Stimulated activated CD8-positive, alpha-beta memory T cell treated with anti-CD3 and anti-CD28 coated beads, Interleukin-15, amount 100 ng/mL, for 4 hours (primary cell): ENCODE results near the gene SYCE1L.
"Not testable (repeated sequence)": the region's sequence is repeated elsewhere in the genome, so short reads cannot be mapped to it uniquely, and the experiment has no call there.

Source experiments
- DNase-seq, 2 donors: peaks; one replicate each; pipeline ENCODE4 v3.0.0-alpha.2; 2020; ENCODE audit warnings: low read depth in 2 of 2

Gene SYCE1L, protein sequence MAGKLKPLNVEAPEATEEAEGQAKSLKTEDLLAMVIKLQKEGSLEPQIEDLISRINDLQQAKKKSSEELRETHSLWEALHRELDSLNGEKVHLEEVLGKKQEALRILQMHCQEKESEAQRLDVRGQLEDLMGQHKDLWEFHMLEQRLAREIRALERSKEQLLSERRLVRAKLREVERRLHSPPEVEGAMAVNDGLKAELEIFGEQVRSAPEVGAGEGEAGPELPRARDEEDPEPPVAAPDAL

DNA sequence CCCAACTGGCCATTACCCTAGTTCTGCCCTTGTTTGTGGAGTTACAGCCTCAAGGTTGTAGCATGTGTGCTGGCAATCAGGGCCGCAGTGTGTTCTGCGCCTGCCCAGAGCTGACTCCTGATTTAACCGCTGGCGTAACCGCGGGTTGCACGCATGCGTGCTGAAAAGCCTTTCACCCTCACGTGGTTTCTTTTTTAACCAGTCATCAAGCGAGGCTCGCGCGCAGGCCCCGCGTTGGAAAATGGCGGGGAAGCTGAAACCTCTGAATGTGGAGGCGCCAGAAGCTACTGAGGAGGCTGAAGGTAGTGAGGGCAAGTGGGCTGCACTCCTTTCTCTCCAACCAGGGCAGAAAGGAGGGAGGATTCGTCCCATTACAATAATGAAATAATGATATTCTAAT, at the start of gene SYCE1L:
TSS of gene SYCE1L (plus strand) at position 198 of the 400 bp plus-strand sequence. CDS start at position 242, 44 bp downstream.
- DNase-seq = no peak

DNA sequence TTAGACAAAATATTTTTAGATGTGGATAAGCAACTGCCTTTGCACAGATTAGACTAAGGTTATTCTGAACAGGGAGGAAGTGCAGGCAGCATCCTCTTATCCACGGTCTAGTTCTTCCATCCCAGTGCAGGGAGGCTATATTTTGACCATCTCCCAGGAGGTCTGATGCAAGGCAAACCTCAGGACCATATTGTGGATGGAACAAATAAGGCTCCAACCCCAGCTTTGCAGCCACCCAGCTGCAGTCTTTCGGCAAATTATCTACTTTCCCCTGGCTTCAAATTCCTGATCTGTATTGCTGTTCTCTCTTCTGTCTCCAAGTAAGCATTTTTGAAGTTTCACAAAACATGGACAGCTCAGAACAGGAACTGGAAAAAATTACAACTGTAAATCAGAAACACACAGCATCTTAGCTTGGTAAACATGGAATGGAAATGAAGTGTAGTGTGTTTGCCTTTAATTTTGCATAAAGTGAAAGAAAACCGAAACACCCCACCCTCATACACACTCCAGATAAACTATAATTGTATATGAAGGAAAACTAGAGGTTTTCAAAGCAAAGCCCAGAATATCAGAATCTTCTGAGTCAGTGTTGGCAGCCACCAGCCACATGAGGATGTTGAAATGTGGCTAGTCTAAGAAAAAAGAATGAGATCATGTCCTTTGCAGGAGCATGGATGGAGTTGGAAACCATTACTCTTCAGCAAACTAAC, 41.7 kb upstream of the SYCE1L start:
- DNase-seq = no peak

DNA sequence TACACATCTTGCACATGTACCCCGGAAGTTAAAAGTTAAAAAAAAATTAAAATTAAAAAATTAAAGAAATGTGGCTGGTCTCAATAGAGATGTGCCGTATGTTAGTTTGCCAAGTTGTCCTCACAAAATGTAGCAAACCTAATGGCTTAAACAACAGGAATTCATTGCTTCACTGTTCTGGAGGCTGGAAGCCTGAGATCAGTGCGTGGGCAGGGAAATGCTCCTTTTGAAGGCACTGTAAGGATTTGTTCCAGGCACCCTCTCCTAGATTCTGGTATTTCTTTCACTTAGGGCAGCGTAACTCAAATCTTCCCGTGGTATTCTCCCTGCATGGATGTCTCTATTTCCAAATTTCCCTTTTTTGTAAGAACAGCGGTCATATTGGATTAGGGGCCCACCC, 40.9 kb upstream of the SYCE1L start:
- no peak for DNase-seq

DNA sequence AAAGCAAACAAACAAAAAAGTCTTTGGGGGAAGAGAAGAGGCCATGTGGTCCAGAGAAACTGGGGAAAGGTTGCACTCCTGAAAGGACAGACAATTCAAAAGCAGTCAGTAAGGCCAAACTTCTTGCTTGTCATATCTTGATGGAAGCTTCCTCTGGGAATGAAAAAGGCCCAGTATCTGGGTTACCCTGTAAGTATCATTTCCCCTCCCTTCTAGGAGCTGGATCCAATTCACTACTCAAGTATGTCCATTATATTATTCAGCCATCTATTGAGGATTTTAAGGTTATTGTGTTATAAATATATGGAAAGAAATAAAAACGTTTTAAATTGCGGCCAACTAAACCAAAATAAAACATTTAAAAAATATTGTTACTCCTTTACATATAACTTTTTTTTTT, 34.2 kb upstream of the SYCE1L start:
- no peak for DNase-seq

DNA sequence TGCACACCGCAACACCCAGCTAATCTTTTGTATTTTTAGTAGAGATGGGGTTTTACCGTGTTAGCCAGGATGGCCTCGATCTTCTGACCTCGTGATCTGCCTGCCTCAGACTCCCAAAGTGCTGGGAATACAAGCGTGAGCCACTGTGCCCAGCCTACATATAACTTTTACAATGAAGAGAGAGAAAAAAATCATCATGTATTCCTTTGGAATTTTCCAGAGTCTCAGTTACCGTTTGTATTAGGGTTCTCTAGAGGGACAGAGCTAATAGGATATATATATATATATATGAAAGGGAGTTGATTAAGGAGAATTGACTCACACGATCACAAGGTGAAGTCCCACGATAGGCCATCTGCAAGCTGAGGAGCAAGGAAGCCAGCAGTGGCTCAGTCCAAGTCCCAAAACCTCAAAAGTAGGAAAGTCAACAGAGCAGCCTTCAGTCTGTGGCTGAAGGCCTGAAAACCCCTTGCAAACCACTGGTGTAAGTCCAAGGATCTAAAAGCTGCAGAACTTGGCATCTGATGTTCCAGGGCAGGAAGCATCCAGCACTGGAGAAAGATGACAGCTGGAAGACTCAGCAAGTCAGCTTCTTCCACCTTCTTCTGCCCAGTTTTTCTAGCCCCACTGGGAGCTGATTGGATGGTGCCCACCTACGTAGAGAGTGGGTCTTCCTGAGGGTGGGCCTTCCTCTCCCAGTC, 33.5 kb upstream of the SYCE1L start:
- not testable (repeated sequence) for DNase-seq

- no peak for DNase-seq
These were observed 32.5 kb upstream of the SYCE1L start for GRCh38 chr16:77166726-77167125.

- DNase-seq = no peak
These were observed 30.3 kb upstream of the SYCE1L start for GRCh38 chr16:77168901-77169300.

GRCh38 chr16:77169650-77170236, 29.5 kb upstream of the SYCE1L start:
- DNase-seq = no peak

DNA sequence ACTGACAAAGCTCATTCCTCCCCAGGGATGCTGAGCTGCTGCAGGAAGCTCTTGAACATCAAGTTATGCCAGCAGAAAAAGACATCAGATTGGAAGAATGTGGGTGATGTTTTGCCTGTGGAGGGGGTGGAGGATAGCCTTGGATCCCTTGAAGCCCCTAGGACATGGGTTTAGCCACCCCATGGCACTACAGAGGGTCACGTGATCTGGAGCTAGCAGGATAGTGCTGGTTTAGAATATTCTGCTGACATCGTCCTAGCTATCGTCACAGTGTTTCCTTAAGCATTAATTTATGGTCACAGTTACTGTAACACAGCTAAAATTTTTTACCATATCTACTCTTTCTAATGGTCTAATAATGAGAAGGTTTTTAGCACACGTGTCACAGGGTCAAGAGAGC, 28.4 kb upstream of the SYCE1L start:
- DNase-seq = no peak

DNA sequence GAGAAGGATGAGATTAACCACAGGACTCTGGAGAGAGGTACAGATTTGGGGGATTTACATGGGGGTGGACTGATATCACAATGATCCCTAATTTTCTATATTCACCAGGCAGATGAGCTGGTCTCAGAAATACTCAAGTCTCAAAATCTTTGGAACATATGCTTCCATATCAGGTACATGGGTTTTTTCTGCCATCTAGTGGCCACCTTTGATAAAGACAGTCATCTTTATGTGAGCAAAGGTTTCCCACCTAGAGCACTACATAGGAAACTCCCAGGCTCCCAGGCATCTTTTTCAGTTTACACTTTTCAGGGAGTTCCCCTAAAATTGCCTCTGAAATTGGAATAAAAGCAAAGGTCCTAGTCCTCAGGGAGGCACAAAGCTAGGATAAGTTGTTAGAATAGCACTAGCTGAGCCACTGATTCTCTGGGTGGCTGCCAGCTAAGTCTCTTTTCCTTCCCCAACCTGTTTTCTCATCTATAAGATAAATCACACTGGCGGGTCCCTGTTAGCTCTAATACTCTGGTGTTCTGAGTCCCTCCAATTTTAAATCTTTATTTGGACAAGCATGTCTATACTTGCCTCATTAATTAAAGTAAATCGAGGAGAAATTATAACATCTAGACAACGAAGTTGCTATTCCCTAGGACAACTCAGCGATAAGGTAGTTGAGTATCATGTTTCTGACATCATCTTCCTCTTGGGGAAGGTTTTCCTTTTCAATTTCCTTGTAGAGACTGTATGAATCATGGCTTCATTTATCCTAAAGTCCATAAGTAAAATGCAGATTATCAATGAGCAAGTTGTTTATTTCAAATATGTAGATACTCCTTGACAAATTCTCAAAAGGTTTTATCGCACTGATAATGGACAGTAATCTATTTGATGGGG, 27.2 kb upstream of the SYCE1L start:
- no peak for DNase-seq

GRCh38 chr16:77172951-77173350, 26.3 kb upstream of the SYCE1L start:
- no peak for DNase-seq

DNA sequence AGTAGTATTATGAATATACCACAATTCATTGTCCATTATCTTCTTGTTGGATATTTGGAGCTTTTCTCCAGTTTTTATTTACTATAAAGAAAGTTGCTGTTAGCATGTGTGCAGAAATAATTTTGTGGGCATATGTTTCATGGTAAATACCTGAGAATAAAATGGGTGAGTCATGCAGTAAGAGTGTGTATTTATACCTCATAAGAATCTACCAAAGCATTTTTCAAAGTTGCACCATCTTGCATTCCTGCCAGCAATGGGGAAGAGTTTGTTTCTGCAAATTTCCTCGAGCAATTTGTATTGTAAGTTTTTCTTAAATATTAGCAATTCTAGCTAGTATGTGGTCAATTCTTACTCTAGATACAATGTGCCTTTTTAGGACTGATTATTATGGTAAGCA, 16.1 kb upstream of the SYCE1L start:
- DNase-seq = no peak

DNA sequence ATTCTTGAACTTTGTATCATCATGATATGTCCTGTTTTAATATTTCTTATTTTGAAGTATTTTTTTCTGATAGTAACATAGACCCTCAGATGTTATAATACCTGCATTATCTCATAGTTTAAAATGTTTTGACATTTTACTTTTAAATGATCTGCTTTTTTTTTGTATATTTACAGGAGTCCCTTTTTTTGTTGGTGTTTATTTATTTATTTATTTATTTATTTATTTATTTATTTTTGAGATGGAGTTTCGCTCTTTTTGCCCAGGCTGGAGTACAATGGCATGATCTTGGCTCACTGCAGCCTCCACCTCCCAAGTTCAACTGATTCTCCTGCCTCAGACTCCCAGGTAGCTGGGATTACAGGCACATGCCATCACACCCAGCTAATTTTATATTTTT, 12.9 kb upstream of the SYCE1L start:
- not testable (repeated sequence) for DNase-seq

DNA sequence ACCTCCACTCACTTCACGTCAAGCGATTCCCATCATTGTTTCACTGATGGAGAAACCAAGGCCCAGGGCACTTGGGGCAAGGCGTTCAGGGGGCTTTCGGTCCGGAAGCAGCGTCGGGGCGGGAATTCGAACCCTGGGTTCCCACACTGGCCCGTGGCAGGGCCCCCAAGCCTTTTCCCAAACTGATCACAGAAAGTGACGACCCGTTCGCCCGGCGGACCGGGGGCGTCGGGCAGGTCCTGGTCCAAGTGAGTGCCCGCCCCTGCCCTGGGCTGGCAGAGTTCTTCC, 9.1 kb upstream of the SYCE1L start:
- DNase-seq = no peak

DNA sequence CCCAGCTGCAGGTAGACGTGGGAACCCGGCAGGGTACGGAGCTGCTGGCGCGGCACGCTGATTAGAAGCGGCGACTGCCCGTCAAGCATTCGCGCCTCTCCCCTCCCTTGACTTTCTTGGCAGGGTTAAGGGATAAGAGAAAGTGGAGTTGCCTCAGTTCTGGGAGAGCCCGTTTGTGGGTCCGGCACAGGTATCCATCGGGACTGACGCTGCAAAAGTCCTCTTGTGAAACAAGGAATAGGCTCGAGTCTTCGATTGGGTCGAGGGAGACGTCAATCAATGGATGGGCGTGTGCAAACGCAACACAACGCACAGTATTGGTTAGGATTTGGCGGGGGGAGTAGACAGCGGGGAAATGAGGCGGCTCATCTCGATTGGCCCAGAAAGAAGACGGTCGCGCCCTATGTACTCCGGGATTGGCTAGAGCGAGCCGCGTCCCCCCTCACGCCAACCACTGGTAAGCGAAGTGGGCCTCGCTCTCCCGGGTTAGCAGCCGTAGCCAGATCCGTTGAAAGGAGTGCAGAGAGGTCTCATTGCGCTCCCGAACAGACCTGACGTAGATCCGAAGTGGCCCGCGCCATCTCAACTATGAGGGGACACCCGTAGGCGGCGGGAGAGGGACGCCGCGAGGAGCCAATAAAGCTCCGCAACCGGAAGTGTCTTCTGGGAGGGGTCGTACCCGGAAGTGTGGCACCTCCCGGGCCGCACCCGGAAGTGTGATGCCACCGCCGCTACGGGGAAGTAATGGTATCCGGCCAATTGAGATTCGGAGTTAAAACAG, 8.5 kb upstream of the SYCE1L start, which contains the start of gene MON1B:
TSS of gene MON1B (plus strand) at position 713 of the 781 bp plus-strand sequence. CDS start 296 bp downstream, outside the sequence.
- peak; percentile 86 to 90 for DNase-seq

- peak in 1 of 2 donors; percentile 17 for DNase-seq
These were observed 7.8 kb upstream of the SYCE1L start for GRCh38 chr16:77191259-77191969.

GRCh38 chr16:77193377-77193776, 5.8 kb upstream of the SYCE1L start:
- DNase-seq = no peak

DNA sequence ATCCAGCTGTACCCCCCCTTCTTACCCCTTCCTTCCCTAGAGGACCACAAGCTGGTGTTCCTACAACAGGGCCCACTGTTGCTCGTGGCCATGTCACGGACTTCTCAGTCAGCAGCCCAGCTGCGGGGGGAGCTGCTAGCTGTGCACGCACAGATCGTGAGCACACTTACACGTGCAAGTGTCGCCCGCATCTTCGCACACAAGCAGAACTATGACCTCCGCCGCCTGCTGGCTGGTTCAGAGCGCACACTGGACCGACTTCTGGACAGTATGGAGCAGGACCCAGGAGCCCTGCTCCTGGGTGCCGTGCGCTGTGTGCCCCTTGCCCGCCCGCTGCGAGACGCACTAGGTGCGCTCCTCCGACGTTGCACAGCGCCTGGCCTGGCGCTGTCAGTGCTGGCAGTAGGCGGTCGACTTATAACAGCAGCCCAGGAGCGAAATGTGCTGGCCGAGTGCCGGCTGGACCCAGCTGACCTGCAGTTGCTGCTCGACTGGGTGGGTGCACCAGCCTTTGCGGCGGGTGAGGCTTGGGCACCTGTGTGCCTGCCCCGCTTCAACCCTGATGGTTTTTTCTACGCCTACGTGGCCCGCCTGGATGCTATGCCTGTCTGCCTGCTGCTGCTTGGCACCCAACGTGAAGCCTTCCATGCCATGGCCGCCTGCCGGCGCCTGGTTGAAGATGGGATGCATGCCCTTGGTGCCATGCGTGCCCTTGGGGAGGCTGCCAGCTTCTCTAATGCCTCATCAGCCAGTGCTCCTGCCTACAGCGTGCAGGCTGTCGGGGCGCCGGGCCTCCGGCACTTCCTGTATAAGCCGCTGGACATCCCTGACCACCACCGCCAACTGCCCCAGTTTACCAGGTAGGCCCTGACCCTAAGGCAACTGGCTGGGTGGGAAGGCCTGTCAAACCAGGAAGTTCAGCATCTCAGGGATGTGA, 4.6 kb upstream of the SYCE1L start:
- no peak for DNase-seq

DNA sequence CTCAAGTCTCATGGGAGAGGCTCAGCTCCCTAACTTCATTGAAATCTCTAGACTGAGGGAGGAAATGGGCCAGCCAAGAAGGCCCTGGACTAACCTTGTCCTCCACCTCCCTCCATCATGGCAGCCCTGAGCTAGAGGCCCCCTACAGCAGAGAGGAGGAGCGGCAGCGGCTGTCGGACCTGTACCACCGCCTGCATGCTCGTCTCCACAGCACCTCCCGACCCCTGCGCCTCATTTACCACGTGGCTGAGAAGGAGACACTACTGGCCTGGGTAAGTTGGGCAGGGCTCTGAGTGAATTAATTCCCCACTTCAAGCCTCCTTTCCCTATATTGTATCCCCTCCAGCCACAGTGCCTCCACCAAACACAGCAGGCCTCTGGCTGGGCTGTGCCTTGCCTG, 3.8 kb upstream of the SYCE1L start:
- DNase-seq = no peak
